GM12874 (cell line): ENCODE results near the gene CAPN13.

Source experiments
- CTCF ChIP-seq: IDR thresholded peaks from 2 replicates; pipeline ENCODE4 v1.5.1; 2011; ENCODE audit warnings: low read depth, mild to moderate bottlenecking, control low read depth, low read length, moderate library complexity; ENCODE audit not compliant: insufficient read depth

CAPN13 gene

DNA sequence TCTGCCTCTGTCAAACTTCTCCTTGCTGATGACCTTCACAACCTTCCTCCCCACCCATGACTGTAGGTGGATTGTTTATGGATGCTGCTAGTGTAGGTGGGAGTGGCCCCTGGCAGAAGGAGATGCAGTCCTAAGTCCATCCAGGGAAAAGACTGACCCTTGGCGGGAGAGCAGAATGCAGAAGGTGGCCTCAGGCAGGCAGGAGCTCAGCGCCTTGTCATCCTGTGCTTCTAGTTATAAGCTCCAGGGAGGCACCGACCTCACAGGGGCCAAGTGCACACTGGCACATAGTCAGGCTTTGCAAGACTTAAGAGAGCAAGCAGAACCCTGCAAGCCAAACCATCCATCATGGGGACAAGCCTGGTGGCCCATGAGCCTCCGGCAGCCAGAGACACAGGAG lies 74.4 kb downstream of the CAPN13 start:
- no peak for TF ChIP-seq CTCF

- TF ChIP-seq CTCF = no peak
These were observed 74.9 kb downstream of the CAPN13 start for GRCh38 chr2:30732376-30732775.

DNA sequence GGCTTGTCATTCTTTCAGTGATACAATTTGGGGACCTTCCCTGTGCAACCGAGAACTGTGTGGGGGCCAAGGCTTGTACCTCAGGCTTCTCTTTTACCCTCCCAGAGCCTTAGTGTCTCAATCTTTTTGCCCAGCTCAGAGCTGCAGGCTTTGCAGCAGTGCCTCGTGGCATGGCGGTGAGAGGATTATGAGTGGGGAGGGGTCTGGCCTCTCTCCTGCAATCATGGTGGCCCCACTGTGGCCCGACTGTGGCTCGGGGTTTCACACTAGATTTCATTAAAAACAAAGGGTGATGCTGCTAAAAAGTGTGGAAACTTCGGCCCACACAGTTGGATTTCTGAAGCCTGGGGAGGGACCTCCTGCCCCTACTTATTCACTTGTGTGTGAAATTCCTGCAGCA lies 75.5 kb downstream of the CAPN13 start:
- no peak for TF ChIP-seq CTCF

DNA sequence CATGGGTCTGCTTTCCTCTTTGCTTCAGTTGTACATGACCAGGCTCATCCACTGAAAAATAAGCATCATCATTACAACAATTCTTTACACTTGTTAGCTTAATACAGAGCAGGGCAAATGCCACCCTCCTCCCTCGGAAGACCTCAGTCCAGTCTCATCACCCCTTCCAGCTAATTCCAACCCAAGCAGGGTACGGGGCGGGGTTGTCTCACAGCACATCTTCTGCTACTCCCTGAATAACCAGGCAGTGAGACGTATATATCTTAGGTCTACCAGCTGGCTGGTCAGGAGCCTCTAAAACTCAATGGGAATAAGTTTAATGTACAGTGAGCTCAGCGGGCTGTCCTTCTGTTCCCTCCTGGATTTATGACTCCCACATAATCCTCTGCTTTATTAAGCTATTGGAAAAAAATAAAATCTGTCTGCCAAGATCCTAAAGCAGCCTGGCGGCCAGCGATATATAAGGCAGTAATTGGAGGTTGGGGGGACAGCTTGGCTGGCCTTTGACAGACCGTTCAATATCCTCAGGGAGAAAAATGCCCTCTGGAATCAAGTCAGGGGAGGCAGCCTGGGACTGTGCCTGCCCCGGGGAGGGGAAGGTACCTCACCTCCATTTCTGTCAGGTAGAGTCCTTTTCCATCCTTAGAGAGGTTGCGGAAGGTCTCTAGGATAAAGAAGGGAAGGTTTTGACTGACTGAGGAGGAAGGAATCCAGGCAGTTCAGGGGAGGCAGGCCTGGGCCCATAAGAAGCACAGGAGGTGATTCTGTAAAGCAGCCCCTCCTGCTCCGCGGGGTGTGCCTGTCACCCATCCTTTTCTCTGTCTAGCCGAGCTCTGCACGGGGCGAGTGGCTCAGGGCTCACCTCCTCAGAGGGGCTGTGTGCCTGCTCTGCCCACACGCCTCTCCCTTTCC lies 76.3 kb downstream of the CAPN13 start:
- TF ChIP-seq CTCF = no peak

GRCh38 chr2:30729031-30729430 lies 78.2 kb downstream of the CAPN13 start:
- TF ChIP-seq CTCF = no peak

DNA sequence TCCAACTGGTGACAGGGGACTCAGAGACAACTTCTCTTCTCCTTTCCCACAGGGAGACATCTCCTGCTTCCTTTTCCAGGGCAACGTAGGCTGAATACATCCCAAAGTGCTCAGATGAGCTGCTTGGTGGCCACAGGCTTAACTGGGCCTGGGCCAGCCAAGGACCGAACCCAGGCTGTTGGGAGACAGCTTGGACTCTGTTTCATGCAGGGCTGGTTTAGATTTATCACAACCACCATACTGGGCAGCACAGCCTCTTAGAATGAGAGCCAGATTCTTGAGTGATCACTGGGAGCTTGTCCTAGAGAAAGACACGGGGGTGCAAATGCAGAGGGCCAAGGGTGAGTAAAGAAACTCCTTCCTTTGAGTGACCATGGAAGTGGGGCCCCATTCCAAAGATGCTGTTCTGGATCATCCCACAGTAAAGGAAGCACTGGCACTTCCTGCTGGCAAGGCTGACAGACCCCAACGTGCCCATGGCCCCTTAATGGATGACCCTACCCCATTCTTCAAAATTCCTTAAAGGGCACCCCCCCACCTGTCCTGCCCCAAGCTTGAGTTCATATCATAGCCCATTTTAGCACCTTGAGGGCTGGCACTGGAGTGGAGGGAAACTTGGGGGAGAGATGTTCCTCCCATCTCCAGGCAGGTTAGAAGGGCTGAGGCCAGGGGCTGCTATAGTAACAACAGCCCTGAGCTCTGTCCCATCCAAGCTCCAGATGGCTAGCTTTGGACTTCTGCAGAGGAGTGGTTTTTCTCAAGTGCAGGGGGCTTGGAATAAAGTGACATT lies 84.1 kb downstream of the CAPN13 start:
- no peak for TF ChIP-seq CTCF

GRCh38 chr2:30721668-30722647 lies 85.3 kb downstream of the CAPN13 start:
- TF ChIP-seq CTCF = no peak
